IMR-90 (cell line): ENCODE data around the gene FAM98C. TPM values are rescaled to one million over a fixed set of nuclear protein-coding genes. Genes with fewer than 3 reads are reported as not detected.

Experiments
- ATAC-seq: fragments of 200-7000 bp; cut with Tn5 transposase; 2 replicates; pipeline ENCODE4 v1.9.1; 2020; ENCODE audit warnings: low read depth, mild to moderate bottlenecking, moderate library complexity
- BruUV-seq: library from RNA; stranded (reverse); fragments of 400-500 nt; replicated peaks from 2 replicates; lab custom pipeline; 2021; lab: Mats Ljungman, UMichigan
- CTCF ChIA-PET: fragments of 300-600 bp; formaldehyde crosslinking; extraction: SDS; loops from one replicate; lab custom pipeline; 2021; ENCODE audit warnings: antibody characterized with exemption; lab: Yijun Ruan, JAX
- POLR2A ChIA-PET: fragments of 300-600 bp; sonication (Branson Sonifier 250); formaldehyde crosslinking; loops from one replicate; lab custom pipeline; 2022; ENCODE audit warnings: antibody characterized with exemption; ENCODE audit not compliant: unreplicated experiment; lab: Charles Lee
- DNase-seq: peaks from one replicate; pipeline ENCODE4 v3.0.0; 2013
- H2AFZ ChIP-seq: replicated peaks from 2 replicates; pipeline ENCODE3; 2013; ENCODE audit warnings: low read length, mild to moderate bottlenecking; ENCODE audit not compliant: poor library complexity
- H2AK5ac ChIP-seq: 2 replicates; pipeline ENCODE4 v1.6.1; 2013; ENCODE audit warnings: low read depth, low read length, inconsistent platforms
- H2AK9ac ChIP-seq: replicated peaks from 2 replicates; pipeline ENCODE3; 2013; ENCODE audit warnings: mild to moderate bottlenecking, low read depth, low read length, moderate library complexity; ENCODE audit not compliant: poor library complexity
- H2BK120ac ChIP-seq: 2 replicates; pipeline ENCODE4 v1.6.1; 2013; ENCODE audit warnings: low read depth, low read length, inconsistent platforms
- H2BK15ac ChIP-seq: 3 replicates; pipeline ENCODE4 v1.6.1; 2013; ENCODE audit warnings: low read depth, low read length, inconsistent platforms
- H2BK20ac ChIP-seq: 2 replicates; pipeline ENCODE4 v1.6.1; 2013; ENCODE audit warnings: low read depth, mild to moderate bottlenecking, inconsistent platforms, low read length, moderate library complexity
- H2BK5ac ChIP-seq: 2 replicates; pipeline ENCODE4 v1.6.1; 2013; ENCODE audit warnings: mild to moderate bottlenecking, low read depth, low read length, inconsistent platforms; ENCODE audit not compliant: poor library complexity, severe bottlenecking
- H3K14ac ChIP-seq: replicated peaks from 2 replicates; pipeline ENCODE4 v1.6.1; 2013; ENCODE audit warnings: low read depth, low read length, inconsistent platforms
- H3K18ac ChIP-seq: 2 replicates; pipeline ENCODE4 v1.6.1; 2013; ENCODE audit warnings: low read depth, low read length, control low read depth
- H3K23ac ChIP-seq: 2 replicates; pipeline ENCODE4 v1.6.1; 2013; ENCODE audit warnings: low read depth, low read length, inconsistent platforms
- H3K27ac ChIP-seq: 2 replicates; pipeline ENCODE4 v1.5.1; 2013; ENCODE audit warnings: mild to moderate bottlenecking, control low read depth, low read length; ENCODE audit not compliant: insufficient read depth
- H3K27me3 ChIP-seq: 2 replicates; pipeline ENCODE4 v1.6.1; 2013; ENCODE audit warnings: low read length; ENCODE audit not compliant: control insufficient read depth, insufficient read depth
- H3K36me3 ChIP-seq: 2 replicates; pipeline ENCODE4 v1.6.1; 2013; ENCODE audit warnings: low read length, mixed read lengths; ENCODE audit not compliant: control insufficient read depth, insufficient read depth
- H3K4ac ChIP-seq: 2 replicates; pipeline ENCODE4 v1.6.1; 2013; ENCODE audit warnings: low read depth, low read length, inconsistent platforms
- H3K4me1 ChIP-seq: 2 replicates; pipeline ENCODE4 v1.6.1; 2013; ENCODE audit warnings: low read length, mixed read lengths; ENCODE audit not compliant: control insufficient read depth, insufficient read depth
- H3K4me2 ChIP-seq: 2 replicates; pipeline ENCODE4 v1.6.1; 2013; ENCODE audit warnings: low read depth, mild to moderate bottlenecking, control low read depth, low read length, moderate library complexity
- H3K4me3 ChIP-seq: 2 replicates; pipeline ENCODE4 v1.5.1; 2013; ENCODE audit warnings: low read depth, mild to moderate bottlenecking, control low read depth, low read length, moderate library complexity; ENCODE audit not compliant: insufficient read depth
- H3K56ac ChIP-seq: 2 replicates; pipeline ENCODE4 v1.6.1; 2013; ENCODE audit warnings: low read length, inconsistent platforms; ENCODE audit not compliant: insufficient read depth; ENCODE audit errors: extremely low read depth
- H3K79me1 ChIP-seq, 2 experiments: 2 replicates each; pipeline ENCODE4 v1.6.1; 2013; ENCODE audit warnings: low read length in 2 of 2, inconsistent platforms in 1 of 2, low read depth in 1 of 2
- H3K9ac ChIP-seq: 2 replicates; pipeline ENCODE4 v1.6.1; 2013; ENCODE audit warnings: low read depth, low read length, control low read depth
- H3K9me1 ChIP-seq: 2 replicates; pipeline ENCODE4 v1.6.1; 2013; ENCODE audit warnings: low read length, inconsistent platforms; ENCODE audit not compliant: insufficient read depth
- H3K9me3 ChIP-seq: 2 replicates; pipeline ENCODE4 v1.6.1; 2013; ENCODE audit warnings: low read length; ENCODE audit not compliant: control insufficient read depth, insufficient read depth
- H4K20me1 ChIP-seq: 2 replicates; pipeline ENCODE4 v1.6.1; 2013; ENCODE audit warnings: low read length, inconsistent platforms; ENCODE audit not compliant: insufficient read depth
- H4K5ac ChIP-seq: 2 replicates; pipeline ENCODE4 v1.6.1; 2013; ENCODE audit warnings: mild to moderate bottlenecking, low read depth, low read length, control low read depth
- H4K8ac ChIP-seq, 2 experiments: 2 replicates each; pipeline ENCODE4 v1.6.1; 2013; ENCODE audit warnings: low read depth in 2 of 2, low read length in 2 of 2, control low read depth in 1 of 2, inconsistent platforms in 1 of 2
- H4K91ac ChIP-seq: 2 replicates; pipeline ENCODE4 v1.6.1; 2013; ENCODE audit warnings: low read depth, low read length, inconsistent platforms; ENCODE audit not compliant: insufficient read depth
- MAZ ChIP-seq: IDR thresholded peaks from 2 replicates; pipeline ENCODE4 v1.6.1; 2012; ENCODE audit warnings: low read depth, mild to moderate bottlenecking, low read length, improper control_type of control experiment, moderate library complexity, borderline replicate concordance
- WGBS, 2 experiments: methylation state at CpG; one replicate each; pipeline versions ENCODE4 v1.1.5 to v1.1.7; 2013; ENCODE audit warnings: missing lambda C conversion rate in 2 of 2; ENCODE audit not compliant: insufficient read length in 1 of 2; ENCODE audit errors: extremely low coverage in 2 of 2; 5-methylcytosine and 5-hydroxymethylcytosine counted together
- dilution Hi-C: fragments of 300-500 bp; cut with HindIII; formaldehyde crosslinking; loops from one replicate; pipeline ENCODE4 v1.14.3; 2018; ENCODE audit warnings: low sequenced_read_pairs; ENCODE audit not compliant: unreplicated experiment
- in situ Hi-C: fragments of 300-500 bp; cut with MboI; formaldehyde crosslinking; loops from 3 replicates; pipeline ENCODE4 v1.14.3; 2019; ENCODE audit warnings: low sequenced_read_pairs, inconsistent platforms, mixed read lengths
- intact Hi-C: fragments of 100-400 bp; cut with micrococcal nuclease; formaldehyde crosslinking; loops from 2 replicates; pipeline ENCODE4 v1.10.0; 2022
- polyA plus RNA-seq, 3 experiments: library from polyadenylated mRNA; depleted of rRNA; stranded (reverse); fragments of >200 nt; gene quantifications; 2 replicates each; pipeline ENCODE4 v1.2.3, GENCODE V29; 2012; ENCODE audit warnings: low replicate concordance in 1 of 3
- total RNA-seq: library from RNA; depleted of rRNA; stranded (reverse); fragments of >200 nt; gene quantifications from 2 replicates; pipeline ENCODE4 v1.2.3, GENCODE V29; 2012

The FAM98C gene
- total and polyA plus RNA-seq, 2 of the 4 experiments (the other 2 are of a cell fraction), result 3.6 to 17.9 TPM

GRCh38 chr19:38425222-38425809 is 22.4 kb downstream of the FAM98C start:
- Histone ChIP-seq H2BK15ac (no peak overlapping the region), H3K23ac (no peak overlapping the region), H4K91ac (no peak overlapping the region), H3K9me3 (no peaks in the 10 kb centered on the region), H4K20me1 (no peaks in the 10 kb centered on the region), H3K9me1 (no peaks in the 10 kb centered on the region), H3K14ac (no peak overlapping the region), H3K36me3 (no peaks in the 10 kb centered on the region), H3K79me1 (no peaks in the 10 kb centered on the region), H2AK9ac (no peak overlapping the region), H2AFZ (no peak overlapping the region), H3K9ac (no peak overlapping the region), H3K4me1 (no peaks in the 10 kb centered on the region), H3K4me2 (no peak overlapping the region), H3K27me3 (peaks cover 36% of the 10 kb centered on the region), H3K4ac (no peak overlapping the region), H2BK20ac (no peak overlapping the region), H2AK5ac (no peak overlapping the region), H3K56ac (no peak overlapping the region), H2BK5ac (no peak overlapping the region), H3K27ac (no peak overlapping the region), H3K18ac (no peak overlapping the region), H3K4me3 (no peak overlapping the region), H2BK120ac (no peak overlapping the region), H4K5ac (no peak overlapping the region), H4K8ac (no peak overlapping the region)
- no peak for ATAC-seq
- dilution Hi-C loops, result no loop called here
- in situ Hi-C loops, result no loop called here
- ChIA-PET POLR2A (no interaction called here), CTCF (no interaction called here)
- TF ChIP-seq MAZ, result no peak
- DNase-seq, result no peak
- no TSS peak for BruUV-seq
- 20% methylated on average over 2 of the region's 7 CpGs; no CpG with 5 or more reads in 1 of the 2 experiments for WGBS, 2 experiments
- intact Hi-C loops, result no loop called here
